HG02943 (cell line): ENCODE data around the gene ART1.

Experiments used
- ATAC-seq: cut with Tn5 transposase; IDR thresholded peaks from one replicate; pipeline ENCODE4 v1.9.1; 2021; ENCODE audit warnings: mild to moderate bottlenecking, low read depth, moderate library complexity; ENCODE audit not compliant: unreplicated experiment

ART1 gene

DNA sequence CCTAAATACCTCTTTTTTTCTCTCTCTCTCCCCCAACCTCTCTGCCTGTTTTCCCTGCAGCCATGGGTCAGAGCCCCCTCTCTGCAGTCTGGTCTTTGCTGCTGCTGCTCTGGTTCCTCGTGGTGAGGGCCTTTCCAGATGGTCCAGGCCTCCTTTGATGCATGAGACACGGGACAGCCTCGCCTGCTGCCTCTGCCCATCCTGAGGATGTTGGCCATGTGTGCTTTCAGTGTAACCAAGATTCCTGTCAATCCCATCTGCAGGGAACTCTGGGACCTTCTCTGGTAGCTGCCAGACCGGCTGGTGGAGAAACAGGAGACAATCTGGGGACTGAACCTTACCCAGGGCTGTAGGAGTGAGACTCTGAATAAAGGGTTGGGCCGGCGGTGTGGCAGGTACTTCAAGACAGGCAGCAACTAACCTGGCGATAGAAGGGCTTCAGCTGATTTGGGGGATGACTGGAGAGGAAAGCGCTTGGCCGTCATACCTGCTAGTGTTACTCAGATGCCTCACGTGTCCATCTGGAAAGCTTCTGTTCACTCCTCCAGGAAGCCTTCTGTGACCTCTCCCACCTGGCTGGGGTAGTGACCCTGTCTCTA is 19.2 kb downstream of the ART1 start:
- ATAC-seq = no peak

DNA sequence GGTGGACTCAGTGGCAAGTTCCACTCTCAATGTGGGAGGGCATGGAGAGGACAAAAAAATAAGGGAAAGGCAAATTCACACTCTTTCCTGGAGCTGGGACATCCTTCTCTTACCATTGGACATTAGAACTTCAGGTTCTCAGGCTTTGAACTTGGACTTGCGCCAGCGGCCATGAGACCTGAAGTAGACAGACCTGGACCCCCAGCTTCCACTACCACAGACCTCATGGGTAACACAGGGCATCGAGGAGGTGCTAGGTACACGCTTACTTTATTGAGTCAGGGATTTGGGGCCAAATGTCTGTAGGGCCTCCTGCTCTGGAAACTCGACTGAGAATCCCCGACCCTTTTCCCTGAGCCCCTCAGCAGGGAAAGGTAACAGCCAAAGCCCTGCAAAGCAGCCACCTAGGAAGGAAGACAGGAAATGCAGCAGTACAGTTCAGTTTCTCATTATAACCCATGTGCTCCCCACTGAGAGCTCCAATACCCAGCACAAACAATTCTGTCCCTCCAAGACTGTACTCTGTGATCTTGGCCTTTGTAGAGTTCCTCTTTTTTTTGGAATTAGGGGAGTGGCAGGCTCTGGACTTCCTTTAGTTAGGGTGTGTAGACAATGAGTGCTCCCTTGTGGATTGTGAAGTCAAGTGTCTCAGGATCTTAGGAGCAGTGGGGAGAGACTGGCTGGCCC is 20.6 kb downstream of the ART1 start:
- ATAC-seq = no peak

DNA sequence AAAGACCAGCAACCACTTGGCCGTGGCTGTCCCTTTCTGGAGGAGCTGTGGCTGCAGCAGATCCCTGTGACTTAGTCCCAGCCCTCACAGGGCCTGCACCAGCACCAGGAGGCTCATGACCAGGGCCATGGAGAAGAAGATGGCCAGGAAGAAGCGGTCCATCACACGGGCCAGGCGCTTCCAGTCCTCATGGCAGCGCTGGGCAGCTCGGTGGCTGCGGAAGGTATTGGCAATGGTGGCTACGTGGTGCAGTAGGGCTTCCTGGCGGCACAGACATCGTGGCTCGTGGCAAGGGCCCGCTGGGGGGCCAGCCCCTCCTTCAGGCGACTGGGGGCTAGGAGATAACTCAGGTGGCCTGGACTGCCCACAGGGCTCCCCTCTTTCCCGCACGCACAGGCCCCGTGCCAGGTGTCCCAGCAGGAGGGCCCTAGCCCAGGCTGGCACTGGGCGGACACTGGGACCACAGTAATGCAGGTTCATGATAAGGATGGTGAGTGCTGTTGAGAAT is 21.1 kb downstream of the ART1 start:
- no peak for ATAC-seq

DNA sequence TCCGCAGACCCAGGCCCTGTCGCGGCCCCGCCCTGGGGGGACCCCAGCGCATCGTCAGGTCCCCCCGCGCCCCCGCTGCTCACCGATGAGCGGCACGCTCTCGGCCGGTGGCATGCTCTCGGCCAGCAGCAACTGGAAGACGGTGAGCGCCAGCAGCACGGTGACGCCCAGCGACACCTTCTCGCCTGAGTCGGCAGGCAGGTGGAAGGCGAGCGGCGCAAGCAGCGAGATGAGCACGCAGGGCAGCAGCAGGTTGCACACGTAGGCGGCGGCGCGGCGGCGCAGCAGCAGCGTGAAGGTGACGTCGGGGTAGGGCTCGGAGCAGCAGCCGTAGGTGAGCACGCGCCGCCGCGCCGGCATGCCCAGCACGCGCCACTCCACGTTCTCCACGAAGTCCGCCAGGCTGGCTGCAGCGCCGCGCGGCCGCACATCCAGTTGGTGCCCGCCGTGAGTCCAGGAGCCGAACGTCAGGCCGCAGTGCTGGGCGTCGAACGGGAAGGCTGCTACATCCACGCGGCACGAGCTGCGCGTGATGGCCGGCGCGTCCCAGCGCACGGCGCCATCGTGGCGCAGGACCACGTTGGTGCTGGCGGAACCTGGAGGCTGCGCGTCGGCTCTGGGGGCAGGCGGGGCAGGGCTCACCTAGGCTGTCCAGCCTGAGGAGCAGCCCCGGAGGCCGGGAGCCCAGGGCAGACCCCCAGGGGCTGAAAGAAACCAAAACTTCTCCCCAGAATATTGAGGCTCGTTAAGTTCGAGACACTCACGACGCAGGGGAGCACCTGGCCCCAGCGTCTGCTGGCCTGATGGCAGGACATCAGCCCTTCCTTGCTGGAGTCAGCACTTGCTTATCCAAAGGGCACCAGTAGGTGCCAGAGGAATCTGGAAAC is 22.5 kb downstream of the ART1 start:
- no peak for ATAC-seq

DNA sequence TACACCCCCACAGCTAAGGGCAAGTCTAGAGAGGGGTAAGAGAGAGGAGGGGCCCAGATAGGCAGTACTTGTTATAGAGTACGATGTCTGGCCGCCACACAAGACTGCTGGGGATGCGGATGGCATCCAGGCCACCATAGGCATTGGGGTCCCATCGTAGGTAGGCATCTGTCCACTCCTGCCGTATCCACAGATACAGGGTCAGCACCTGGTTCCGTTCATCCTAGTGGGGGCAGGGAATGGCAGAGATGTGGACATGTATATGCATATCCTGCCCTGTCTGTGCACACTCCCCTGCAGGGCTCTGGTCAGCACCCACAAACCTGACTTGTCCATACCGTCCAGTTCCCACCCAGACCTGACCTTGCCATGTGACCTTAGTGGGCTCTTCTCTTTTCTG is 24.2 kb downstream of the ART1 start:
- ATAC-seq = no peak

DNA sequence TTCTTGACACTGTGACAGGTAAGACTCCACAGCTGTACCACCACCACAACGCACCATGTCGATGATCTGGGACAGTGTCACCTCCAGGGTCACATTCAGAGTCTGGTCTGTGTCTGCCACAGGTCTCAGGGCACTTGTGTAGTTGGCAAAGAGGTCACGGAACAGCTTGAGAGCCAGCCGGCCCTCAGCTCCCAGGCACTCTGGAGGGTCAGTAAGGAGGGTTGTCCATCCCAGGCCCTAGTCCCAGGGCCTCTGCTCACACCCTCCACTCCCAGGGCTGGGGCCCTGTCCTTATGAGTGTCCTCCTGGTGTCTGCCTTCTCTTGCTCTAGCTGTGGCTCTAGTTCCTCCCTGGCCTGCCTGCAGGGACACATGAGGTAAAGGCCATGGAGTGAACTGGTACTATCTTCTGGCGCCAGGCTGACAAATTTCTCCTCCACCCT is 24.8 kb downstream of the ART1 start:
- ATAC-seq = no peak

DNA sequence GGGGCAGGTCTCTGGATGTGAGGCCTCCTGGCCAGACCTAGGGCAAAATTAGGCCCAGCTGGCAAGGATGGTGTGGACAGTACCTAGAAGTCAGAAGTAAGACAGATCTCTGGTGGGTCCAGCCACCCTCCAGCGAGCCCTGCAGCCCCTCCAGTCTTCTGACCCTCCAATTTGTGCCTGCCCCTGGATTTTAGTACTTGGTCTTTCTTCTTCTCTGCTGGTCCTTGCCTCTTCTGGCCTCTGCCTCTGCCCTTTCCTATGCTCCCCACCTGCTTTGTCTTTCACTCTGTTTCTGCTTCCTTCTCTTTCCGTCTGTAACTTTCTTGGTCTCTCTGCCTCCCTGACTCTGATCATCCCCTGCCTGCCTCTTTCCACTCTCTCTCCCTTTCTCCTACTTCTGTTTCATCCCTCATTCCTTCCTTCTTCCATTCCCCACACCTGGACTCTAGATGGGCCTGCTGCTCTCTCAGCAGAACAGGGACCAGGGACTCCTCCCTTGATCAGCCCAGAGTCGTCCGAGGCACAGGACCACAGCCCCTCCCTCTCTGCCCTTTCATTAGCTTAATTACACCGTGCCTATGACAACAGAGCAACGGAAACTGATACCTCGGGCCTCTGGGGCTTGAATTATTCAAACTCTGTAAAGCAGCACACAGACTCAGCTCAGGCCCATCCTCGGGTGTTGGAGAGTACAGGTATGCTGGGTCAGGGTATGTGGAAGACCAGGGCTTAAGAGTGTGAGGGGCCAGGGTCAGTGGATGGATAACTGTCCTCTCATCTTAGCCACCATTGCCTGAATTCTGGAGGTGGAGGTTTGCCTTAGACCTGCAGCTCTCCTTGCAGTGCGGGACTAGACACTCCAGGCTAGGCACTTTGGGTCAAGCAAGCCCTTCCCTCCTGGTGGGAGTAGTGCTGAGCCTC is 26.7 kb downstream of the ART1 start, which contains the start of gene CHRNA10:
CHRNA10 (minus strand) TSS at position 51 of the 921 bp plus-strand sequence. CDS start 72 bp downstream, outside the sequence.
- no peak for ATAC-seq

DNA sequence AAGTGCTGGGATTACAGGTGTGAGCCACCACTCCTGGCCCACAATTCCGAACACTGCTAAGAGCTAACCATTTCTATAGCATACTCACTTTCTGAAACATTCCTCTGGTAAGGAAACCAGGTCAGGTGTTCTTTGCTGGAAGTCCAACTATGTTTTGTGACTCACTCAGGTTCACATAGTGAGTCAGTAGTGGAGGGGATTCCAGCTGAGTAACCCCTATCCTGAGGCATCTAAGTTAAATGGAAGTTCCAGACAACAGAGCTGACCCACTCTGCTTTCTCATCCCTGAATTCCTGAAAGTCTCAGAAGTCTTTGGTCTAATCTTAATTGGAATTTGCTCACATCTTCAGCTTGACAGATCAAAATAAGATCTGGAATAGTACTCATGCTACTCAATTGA is 29.3 kb downstream of the ART1 start:
- ATAC-seq = no peak

DNA sequence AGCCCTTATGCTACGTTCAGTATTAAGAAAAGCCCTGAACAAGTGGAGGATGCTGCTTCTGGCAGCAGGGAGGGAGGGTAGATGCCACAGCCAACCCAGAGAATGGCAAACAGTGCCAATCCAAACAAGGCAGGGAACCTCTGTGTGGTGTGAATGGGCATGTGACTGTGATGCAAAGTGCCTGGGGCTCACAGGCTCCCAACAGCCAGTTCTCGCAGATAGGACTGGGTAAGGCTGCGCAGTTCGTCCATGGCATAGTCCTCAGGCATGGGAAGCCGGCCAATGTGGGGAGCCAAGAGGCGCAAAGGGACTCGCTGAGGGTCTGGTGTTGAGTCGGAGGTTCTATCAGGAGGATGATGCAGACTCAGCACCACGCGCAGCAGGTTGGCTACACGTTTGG is 31.0 kb downstream of the ART1 start:
- ATAC-seq = no peak

DNA sequence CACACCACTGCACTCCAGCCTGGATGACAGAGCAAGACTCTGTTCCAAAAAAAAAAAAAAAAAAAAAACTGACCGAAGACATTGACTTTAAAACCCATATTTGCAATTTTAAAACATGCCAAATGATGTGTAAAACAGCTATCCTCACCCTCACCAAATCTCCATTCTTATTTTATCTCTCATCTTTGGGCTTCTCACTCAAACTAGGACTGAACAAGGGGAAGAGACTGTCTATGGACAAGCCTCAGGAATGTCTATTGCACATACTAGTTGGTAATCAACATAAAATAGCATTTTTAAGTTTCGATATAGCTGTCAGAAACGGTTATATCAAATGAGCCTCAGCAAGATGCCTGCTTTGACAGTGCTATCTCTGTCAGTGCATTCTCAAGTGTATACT is 34.1 kb downstream of the ART1 start:
- ATAC-seq = no peak

DNA sequence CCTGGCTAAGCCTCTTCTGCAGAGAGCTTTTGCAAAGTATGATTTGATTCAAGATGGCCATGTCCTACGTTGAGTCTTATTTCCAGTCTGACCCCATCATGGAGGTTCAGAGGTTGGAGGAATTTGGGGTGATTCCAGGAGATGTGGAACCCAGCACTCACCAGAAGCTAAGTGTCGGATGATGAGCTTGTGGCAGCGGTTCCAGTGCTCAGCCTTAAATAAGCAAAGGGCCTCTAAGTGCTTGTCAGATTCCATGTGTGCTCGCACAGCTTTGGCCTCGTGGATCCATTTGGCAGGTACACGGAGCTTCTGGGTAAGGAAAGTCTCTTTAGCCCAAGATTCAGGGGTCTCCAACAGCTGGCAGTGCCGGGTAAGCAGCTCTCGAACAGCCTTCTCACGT is 38.1 kb downstream of the ART1 start:
- no peak for ATAC-seq

DNA sequence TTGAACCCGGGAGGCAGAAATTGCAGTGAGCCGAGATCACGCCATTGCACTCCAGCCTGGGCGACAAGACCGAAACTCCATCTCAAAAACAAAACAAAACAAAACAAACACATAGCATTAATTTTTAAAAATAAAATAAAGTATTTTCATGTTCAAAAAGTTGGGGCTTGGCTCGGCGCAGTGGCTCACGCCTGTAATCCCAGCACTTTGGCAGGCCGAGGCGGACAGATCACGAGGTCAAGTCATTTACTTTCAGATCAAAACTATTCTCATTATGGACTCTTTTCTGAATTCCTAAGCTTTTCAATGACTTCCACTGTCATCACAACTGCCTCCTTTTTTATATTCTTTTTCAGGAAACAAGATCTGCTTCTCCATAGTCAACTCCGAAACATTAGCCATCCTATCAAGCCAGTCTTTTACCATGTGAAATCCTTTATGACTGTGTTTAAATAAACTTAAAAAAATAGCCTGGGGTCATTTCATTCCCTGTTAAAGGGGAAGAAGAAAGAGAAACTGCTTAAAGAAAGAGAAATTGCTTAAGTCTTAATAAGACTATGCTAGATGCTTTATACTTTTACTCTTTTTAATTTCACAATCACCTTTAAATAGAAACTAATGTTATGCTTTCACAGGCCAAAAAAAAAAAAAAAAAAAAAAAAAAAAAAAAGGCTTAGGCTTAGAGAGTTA is 39.3 kb downstream of the ART1 start:
- ATAC-seq = no peak

DNA sequence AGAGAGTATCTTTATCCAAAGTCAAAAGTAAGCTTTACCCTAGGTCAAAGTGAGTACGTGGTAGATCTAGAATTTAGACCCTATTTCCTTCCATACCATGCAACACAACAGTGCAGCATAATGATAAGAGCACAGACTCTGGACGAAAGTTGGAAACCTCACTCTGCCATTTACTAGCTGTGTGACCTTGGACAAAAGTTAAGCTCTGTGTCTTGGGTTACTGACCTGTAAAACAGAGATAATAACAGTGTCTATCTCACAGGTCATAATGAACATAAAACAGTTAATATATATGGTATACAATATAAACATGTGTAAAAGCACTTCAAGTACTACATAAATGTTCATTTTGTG is 39.9 kb downstream of the ART1 start:
- no peak for ATAC-seq

DNA sequence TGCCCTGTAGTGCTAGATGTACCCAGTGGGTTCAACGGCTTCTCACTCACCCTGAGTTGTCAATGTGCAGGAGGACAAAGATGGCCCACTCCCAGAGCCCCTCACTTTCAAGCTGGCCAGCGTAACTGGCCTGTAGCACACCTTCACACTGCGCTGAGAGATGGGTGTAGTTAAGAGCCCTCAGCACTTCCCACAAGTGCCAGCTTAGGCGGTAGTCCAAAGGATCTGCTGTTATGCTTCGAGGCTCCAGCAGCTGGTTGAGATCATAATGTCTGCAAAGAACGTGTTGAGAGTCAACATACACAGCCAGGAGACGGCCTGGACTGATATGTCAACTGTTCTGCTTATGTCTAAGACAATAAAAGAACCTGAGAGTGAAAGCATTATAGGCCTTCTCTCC is 41.0 kb downstream of the ART1 start:
- no peak for ATAC-seq

DNA sequence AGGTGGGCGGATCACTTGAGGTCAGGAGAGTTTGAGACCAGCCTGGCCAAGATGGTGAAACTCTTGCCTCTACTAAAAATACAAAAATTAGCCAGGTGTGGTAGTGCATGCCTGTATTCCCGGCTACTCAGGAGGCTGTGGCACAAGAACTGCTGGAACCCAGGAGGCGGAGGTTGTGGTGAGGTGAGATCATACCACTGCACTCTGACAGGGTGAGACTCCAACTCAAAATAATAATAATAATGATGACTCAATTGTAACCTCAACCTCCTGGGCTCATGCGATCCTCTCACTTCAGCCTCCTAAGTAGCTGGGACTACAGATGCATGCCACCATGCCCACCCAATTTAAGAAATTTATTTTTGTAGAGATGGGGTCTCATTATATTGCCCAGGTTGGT is 41.8 kb downstream of the ART1 start:
- no peak for ATAC-seq

DNA sequence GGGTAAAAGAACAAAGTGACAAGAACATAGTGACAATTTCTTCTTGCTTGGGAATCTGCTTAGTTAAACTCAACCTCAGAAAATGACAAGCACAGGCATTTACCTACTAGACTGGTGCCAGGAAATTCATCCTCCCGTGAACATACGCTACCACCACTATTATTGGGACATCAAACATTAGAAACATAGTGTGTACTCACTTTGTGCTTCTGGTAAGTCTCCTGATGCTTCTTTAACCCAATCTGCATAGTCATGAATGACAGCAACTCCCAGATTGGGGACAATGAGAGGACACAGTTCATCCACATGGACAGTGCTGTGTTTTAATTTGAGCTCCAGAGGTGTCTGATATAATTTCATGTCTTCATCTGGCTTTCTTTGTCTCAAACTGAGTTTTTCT is 55.5 kb downstream of the ART1 start:
- no peak for ATAC-seq

DNA sequence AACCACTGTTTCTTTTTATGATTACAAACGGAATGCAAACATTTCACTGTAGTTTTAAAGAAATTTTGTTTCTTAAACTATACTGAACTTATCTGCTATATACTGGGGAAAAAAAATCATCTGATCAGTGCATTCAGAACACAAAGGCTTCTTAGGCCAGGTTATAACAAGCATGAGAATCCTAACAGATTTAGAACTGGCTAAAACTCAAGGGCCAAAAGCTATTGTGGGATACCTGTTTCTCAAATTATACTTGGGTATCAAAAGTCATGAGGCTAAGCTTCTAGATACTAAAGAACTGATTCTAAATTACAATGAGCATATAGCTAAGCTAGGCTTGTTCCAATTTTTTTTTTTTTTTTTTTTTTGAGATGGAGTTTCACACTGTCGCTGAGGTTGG is 56.0 kb downstream of the ART1 start:
- ATAC-seq = no peak

DNA sequence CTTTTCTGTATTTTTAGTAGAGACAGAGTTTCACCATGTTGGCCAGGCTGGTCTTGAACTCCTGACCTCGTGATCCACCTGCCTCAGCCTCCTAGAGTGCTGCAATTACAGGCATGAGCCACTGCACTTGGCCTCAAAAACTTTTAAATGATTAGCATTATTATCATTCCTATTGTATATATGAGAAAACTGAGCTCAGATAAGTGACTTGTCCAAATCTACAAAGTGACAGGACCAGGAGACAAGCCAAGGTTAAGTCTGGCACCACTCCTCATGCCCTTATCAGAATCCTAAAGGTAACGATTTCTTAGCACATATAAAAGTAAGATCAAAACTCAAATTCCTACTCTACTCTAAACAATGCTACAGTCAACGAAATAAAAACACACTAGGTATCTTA is 58.5 kb downstream of the ART1 start:
- ATAC-seq = no peak

DNA sequence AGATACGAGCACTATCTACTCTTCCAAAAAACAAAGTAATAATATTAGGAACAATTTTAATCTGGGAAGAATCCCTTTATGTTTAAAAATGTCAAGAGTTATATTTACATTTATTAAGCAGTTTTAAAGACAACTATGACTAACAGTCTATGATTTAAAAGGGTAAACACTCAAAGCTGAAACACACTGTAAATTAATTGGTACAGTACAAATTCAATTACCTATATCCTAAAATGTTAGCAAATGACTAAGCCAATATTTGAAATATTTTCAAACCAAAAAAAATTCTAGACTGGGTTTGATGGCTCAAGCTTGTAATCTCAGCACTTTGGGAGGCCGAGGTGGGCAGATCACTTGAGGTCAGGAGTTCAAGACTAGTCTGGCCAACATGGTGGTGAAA is 62.2 kb downstream of the ART1 start:
- no peak for ATAC-seq

DNA sequence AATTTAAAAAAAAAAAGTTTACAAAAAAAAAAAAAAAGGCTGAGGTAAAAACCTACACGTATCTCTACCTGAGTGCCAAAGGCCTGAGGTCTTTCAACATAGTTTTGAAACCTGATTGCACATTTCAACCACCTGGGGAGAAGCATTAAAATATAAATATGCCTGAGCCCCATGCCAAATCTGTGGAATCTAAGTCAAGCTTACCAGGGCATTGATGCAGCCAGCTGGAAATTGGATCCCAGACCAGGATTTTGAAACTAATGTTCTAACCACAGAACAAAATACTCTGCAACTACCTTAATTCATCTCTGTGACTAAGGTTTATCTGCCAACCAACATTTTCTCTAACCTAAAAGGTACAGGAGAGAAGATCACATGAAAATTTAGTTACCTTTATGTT is 65.0 kb downstream of the ART1 start:
- ATAC-seq = no peak
